Mesendoderm (in vitro differentiated cells): ENCODE measurements around the gene MTRFR. TPM values are rescaled to one million over a fixed set of nuclear protein-coding genes. Genes with fewer than 3 reads are reported as not detected.

ENCODE experiments used
- small RNA-seq: library from polyadenylated mRNA; stranded (forward); fragments of <200 nt; extraction: miRNeasy Mini kit (QIAGEN cat#:217004); gene quantifications from one replicate; pipeline ENCODE3, GENCODE V24; 2013; ENCODE audit not compliant: insufficient read depth

MTRFR gene

Small RNA genes within 50 kb of the gene (small RNA-seq; reads per million reads assigned to genes)
- not detected for gene RNA5SP375
